IPS-NIHi7 (cell line): ENCODE data around the gene CKAP2L.
"Not testable (repeated sequence)": the region's sequence is repeated elsewhere in the genome, so short reads cannot be mapped to it uniquely, and the experiment has no call there.

Experiments used
- DNase-seq: peaks from one replicate; pipeline ENCODE4 v3.0.0; 2012; ENCODE audit warnings: mixed read lengths; ENCODE audit errors: extremely low spot score

Gene CKAP2L

DNA sequence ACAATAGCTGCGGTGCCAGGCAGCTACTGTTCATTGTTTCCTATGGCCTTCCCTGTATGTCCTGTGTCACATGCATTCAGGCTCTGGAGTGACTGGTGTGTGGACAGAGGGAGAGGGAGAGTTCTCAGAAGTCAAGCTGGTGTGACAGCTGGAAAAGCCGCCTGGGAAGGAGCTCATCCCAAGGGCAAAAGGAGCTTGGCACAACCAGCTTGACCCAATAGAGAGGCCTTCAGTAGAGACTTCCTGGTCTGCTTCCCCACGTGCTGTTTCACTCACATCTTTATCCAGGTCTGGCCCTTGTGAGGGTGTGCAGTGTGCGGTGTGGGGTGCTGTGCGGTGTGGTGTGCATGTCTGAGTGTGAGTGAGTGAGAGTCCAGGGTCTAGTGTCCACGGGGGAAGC, 54.7 kb downstream of the CKAP2L start:
- DNase-seq = no peak

DNA sequence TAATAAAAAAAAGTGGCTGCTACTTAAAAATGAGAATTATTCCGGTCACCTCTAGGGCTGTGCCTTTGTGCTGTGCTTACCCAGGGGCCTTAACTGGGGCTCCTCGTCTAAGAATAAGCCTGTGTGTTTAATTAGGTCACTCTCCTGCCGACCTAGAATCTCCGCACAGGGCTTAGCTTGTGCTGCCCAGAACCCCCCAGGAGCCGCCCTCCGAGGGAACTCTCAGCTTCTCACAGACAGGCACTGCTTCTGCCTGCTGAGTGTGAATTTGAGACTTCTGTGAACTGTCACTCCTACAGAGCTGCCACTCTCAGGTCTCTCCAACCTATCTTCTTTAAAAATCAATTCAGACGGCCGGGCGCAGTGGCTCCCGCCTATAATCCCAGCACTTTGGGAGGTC, 55.4 kb downstream of the CKAP2L start:
- no peak for DNase-seq

DNA sequence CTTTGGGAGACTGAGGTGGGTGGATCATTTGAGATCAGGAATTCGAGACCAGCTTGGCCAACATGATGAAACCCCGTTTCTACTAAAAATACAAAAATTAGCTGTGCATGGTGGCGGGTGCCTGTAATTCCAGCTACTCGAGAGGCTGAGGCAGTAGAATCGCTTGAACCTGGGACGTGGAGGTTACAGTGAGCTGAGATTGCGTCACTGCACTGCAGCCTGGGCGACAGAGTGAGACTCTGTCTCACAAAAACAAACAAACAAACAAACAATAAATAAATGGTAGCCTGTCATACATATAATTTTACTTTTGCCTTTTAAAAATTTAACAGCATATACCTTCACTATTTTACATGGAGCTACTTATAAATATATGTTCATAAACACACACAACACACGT, 57.5 kb downstream of the CKAP2L start:
- not testable (repeated sequence) for DNase-seq

DNA sequence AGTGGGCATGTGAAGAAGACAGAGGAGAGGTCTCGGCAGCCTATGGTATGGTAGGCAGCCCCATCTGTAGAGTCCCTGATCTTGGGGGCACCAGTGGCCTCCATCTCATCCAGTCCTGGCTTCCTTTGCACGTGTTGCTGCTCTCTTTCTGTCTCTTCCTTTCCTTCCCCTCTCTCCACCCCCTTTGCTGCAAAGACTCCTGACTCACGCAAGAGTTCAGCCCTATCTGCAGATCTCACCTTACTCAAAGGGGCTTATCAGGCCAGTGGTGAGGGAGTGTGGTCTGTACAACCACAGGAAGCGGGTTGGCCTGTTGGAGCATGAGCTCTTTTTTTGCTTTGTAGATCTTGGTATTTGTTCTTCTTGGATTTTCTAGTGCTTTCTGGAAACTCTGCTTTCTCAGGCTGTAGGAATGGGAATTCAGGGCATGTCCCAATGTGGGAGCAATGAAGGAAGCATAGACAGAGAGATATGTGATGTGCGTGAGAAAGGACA, 58.2 kb downstream of the CKAP2L start:
- DNase-seq = no peak

DNA sequence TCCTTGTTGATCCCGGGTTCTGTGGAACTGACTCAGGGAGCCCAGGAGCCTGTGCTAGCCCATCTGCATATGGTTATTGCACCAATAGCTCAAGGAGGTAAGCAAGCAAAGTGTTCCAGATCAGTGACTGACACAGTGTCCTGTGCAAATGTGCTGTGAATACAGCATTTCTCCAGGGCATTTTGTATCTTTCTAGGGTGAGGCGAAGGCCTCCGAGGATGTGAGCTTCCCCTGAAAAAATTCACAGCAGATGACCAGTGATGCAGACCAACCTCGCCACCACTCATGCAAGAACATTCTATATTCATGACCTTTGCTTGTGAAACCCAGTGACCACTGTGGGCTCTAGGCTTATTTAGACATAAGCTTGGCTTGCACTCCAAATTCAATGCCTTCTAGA, 58.8 kb downstream of the CKAP2L start:
- DNase-seq = no peak

DNA sequence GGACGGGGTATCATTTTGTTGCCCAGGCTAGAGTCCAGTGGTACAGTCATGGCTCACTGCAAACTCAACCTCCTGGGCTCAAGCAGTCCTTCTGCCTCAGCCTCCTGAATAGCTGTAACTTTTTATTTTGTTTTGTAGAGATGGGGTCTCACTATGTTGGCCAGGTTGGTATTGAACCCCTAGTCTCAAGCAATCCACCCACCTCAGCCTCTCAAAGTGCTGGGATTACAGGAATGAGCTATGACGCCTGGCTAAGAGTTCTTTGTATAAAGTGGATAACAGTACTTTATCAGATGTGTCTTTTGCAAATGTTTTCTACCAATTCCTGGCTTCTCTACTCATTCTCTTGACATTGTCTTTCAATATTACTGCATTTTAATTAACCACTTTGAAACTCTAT, 60.7 kb downstream of the CKAP2L start:
- no peak for DNase-seq

DNA sequence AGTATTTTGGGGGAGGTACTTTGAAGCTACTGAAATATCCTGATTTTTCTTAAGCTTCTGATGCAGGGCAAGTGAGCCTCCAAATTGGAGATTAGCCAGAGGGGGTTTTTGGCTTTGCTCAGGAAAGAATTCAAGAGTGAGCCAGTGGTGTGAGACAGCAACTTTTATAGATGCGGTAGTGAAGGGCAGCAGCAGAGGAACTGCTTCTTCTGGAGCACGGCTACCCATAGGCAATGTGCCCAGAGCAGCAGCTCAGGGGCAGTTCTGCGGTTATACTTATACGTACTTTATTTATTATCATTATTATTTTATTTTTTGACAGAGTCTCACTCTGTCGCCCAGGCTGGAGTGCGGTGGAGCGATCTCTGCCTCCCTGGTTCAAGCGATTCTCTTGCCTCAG, 63.4 kb downstream of the CKAP2L start:
- no peak for DNase-seq

DNA sequence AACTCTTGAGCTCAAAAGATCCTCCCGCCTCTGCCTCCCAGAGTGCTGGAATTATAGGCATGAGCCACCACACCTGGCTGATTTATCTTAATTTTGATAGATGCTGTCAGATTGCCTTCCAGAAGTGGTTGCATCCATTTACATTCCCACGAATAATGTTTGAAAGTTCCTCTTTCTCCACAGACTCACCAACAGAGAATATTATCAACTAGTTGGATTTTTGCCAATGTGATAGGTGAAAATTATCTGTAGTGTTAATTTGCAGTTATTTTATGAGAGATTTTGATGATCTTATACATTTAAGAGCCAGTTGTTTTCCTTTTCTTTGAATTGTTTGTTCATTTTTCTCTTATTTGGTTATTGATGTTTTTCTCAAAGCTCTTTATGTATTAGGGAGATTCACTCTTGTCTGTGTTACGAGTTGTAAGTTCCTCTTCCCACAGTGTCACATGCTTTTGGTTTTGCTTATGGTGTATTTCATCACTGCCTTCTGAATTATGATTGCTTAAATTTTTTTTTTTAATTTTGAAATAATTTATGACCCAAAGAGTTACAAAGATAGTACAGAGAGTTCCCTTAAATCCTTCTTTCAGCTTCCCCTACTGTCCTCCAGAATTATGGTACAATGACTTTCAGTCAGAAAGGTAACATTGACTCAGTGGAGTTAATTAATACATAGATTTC, 64.3 kb downstream of the CKAP2L start:
- DNase-seq = no peak

DNA sequence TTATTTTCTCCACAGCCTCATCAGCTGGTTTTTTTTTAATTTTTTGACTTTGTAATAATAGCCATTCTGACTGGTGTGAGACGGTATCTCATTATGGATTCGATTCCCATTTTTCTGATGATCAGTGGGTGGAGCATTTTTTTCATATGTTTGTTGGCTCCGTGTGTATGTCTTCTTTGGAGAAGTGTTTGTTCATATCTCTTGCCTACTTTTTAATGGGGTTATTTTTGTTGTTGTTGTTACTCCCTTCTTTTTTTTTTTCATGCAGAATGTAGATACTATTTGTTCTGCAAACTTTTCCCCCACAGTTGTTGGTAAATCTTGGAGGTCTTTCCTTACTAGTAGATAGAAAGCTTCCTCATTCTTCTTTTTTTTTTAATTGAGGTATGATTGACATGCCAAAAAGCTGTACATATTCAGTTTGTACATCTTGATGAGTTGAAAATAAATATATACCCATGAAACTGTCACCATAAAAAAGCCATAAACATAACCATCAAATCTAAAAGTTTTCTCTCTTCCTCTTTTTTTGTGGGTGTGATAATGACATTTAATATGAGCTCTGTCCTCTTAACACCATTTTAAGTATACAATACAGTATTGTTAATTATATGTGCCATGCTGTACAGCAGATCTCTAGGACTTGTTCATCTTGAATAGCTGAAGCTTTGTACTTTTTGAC, 65.4 kb downstream of the CKAP2L start:
- DNase-seq = no peak

DNA sequence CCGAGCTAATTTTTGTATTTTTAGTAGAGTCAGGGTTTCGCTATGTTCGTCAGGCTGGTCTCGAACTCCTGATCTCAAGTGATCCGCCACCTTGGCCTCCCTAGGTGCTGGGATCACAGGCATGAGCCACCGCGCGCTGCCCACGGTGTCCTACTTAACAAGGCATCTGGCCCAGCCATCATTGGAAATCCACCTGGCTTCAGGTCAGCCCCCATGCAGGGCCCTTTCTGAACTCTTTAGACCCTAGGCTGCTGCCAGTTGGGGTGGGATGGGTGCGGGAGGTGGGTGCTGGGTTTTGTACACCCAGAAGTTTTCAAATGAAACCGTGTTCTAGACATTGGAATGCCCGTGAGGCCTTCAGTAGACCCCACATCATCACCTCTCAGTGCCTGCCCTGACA, 70.2 kb downstream of the CKAP2L start:
- no peak for DNase-seq

DNA sequence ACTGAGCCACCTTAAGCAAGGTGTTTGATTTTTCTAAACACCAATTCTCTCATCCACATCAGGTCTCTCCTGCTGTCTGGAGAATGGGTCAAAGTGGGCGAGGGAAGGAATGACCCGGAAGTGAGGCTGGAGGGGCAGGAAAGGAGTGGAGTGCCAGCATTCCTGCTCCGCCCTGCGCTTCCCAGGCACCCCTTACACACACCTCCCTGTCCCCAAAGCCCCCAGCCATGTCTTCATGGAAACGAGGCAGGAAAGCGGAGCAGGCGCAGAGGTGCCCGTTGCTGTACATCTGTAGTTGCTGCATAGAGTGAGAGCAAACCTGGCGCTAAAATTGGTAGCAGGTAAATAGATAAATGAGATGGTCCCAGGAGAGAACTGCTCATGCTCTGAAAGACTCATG, 70.8 kb downstream of the CKAP2L start:
- DNase-seq = no peak

DNA sequence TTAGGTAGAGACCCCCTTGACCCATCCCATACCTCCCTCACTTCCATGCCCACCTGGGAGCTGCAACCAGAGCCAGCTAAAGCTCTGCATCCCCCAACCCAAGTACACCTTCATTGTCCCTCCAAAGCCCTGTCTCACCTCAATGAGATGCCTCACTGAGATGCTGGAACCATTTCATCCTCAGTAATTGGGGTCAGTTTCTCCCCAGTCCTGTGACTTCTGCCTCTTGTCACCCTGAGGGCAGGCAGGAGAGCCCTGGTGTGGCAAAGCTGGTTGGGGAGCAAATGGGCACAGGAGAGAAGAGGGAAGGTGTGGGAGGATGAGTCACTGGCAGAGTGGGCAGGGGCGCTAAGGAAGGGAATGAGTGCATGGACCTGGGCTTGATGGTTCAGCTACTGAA, 71.5 kb downstream of the CKAP2L start:
- no peak for DNase-seq

DNA sequence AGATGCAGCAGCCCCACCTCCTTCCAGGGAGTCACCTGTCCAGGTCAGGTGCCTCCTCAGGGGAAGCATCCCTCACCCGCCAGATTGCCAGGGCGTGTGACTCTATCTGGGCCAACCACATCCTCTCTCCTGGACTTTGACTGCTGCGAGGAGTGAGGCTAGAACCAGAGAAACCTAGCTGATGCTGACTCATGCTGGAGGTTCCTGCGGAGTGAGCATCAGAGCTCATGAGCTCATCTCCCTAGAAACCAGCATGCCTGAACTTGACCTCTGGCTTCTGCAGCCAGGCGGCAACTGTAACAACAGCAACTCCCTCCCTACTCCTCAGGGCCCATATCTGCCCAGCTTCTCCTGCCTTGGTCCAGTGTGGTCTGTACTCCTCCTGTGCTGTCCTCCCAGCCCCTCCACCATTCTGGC, 71.9 kb downstream of the CKAP2L start:
- peak; percentile 76 for DNase-seq

DNA sequence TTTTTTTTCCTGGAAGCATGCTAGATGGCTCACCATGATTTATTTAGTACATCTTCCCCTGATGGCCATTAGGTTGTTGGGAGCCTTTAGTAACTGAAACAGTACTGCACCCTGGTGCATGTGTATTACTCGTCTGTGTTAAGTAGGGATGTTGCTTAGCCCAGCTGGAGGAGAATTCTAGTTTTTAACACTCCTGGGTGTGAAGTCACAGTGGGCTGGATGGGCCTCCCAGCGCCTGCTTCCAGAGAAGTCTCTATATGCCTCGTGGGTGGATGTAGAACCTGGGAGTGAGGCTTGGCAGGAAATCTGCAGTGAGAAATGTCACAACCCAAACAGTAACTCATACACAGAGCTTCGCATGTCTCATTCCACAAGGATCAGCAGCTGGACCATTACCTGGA, 72.5 kb downstream of the CKAP2L start:
- no peak for DNase-seq

DNA sequence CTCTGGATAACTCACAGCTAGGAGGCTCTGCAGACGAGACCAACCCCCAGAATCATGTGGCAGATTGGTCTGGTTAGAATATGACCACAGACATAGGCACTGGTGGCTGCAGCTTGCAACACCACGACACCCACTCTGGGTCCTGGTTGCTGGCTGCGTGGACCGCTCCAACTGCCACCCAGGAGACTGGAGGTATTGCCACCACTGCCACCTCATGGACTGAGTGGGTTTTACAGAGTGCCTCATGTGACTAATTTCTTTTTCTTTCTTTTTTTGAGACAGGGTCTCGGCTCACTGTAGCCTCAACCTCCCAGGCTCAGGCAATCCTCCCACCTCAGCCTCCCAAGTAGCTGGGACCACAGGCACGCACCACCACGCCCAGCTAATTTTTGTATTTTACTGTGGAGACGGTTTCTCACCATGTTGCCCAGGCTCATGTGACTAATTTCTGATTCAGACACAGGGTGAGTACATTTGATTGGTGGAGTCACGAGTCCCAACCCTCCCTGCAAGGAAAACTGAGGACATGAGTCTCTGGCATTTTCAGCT, 73.5 kb downstream of the CKAP2L start:
- peak; percentile 61 for DNase-seq

DNA sequence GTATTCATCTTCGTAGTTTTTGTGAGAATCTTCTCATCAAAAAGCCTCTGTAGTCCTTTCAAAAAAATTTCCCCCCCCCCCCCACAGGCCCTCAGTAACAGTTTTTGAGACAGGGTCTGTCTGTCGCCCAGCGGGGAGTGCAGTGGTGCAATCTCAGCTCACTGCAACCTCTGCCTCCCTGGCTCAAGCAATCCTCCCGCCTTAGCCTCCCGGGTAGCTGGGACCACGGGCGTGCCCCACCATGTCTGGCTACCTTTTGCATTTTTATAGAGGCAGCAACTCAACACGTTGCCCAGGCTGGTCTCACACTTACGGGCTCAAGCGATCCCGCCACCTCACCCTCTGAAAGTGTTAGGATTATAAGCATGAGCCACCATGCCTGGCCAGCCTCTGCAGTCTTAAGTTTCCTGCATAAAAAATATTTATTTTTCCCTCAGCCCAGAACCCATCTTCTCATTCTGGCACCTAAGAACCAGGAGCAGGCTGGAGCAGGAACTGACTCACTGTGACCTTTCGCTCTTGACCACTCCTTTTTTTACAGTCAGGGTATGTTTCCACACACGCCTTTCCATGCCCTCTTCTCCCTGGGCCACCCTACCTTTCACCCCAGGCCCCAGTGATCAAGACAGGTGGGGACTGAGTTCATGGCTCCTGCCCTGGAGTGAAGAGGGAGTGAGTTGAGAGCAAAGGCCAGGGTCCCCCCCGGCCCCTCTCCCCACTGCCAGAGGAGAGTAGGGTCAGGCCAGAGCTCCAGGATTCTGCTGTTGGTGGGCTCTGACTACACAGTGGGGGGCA, 76.1 kb downstream of the CKAP2L start:
- no peak for DNase-seq

DNA sequence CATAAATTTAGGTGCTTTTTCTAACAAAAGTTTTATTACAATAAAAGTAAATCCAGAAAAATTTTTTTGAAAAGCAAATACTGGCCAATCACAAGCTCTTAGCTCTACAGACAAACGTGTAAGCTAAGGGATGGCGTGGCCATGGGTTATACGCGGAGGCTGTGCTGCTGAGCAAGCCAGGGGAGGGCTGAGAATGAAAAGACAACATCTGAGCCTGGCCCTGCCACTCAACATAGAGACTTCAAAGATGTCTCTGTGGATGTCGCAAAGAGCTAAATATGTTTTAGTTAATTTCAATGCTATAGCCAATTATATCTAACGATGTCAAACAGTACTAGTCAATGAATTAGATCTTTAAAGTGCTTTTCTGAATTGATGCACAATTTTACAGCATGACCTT, 76.9 kb downstream of the CKAP2L start:
- no peak for DNase-seq
